Activated CD4-positive, alpha-beta T cell treated with anti-CD3 and anti-CD28 coated beads, Interleukin-10, Interleukin-2, amounts not matched to agents 100 ng/mL and 50 ng/mL, durations not matched to agents 16 hours and 8 hours (primary cell): Measurements from ENCODE around the gene CCDC187.

Source experiments
- DNase-seq: peaks from one replicate; pipeline ENCODE4 v3.0.0-alpha.2; 2020

The CCDC187 gene

GRCh38 chr9:136296434-136297015 lies 7.4 kb downstream of the CCDC187 start:
- DNase-seq = no peak

- DNase-seq = no peak
Measured at GRCh38 chr9:136295542-136296433, 8.1 kb downstream of the CCDC187 start.

- DNase-seq = no peak
Measured at GRCh38 chr9:136295055-136295454, 8.8 kb downstream of the CCDC187 start.

GRCh38 chr9:136294437-136294836 lies 9.5 kb downstream of the CCDC187 start:
- no peak for DNase-seq

- DNase-seq = no peak
Measured at GRCh38 chr9:136293476-136294077, 10.3 kb downstream of the CCDC187 start.

GRCh38 chr9:136292591-136293448 lies 11.1 kb downstream of the CCDC187 start:
- DNase-seq = no peak

- no peak for DNase-seq
Measured at GRCh38 chr9:136292026-136292538, 11.8 kb downstream of the CCDC187 start.

GRCh38 chr9:136291306-136292025 lies 12.4 kb downstream of the CCDC187 start:
- DNase-seq = no peak

GRCh38 chr9:136290508-136291000 lies 13.3 kb downstream of the CCDC187 start:
- DNase-seq = no peak

GRCh38 chr9:136289651-136290507 lies 14.0 kb downstream of the CCDC187 start:
- no peak for DNase-seq

GRCh38 chr9:136287960-136288753 lies 15.7 kb downstream of the CCDC187 start:
- DNase-seq = no peak

- no peak for DNase-seq
Measured at GRCh38 chr9:136286987-136287379, 16.9 kb downstream of the CCDC187 start.

- DNase-seq = no peak
Measured at GRCh38 chr9:136286359-136286986, 17.4 kb downstream of the CCDC187 start.

GRCh38 chr9:136285501-136286358 lies 18.2 kb downstream of the CCDC187 start:
- no peak for DNase-seq

- DNase-seq = no peak
Measured at GRCh38 chr9:136284951-136285350, 18.9 kb downstream of the CCDC187 start.

- no peak for DNase-seq
Measured at GRCh38 chr9:136284311-136284710, 19.6 kb downstream of the CCDC187 start.

- DNase-seq = peak; percentile 77
Measured at GRCh38 chr9:136283291-136284235, 20.3 kb downstream of the CCDC187 start.
